NCI-H524 treated with DMSO at 0.1 percent for 48 hours (cell line): ENCODE data around the gene CTDSPL.

Experiments
- DNase-seq: peaks from one replicate; lab custom pipeline; 2025; lab: John Stamatoyannopoulos, UW

CTDSPL gene

GRCh38 chr3:37943631-37944314, 82.1 kb downstream of the CTDSPL start:
- DNase-seq: no peak

- DNase-seq: no peak
Observed at GRCh38 chr3:37944391-37944842, 82.7 kb downstream of the CTDSPL start.

GRCh38 chr3:37945156-37945806, 83.6 kb downstream of the CTDSPL start:
- no peak for DNase-seq

GRCh38 chr3:37945807-37946530, 84.3 kb downstream of the CTDSPL start:
- DNase-seq: no peak

GRCh38 chr3:37946531-37946889, 84.8 kb downstream of the CTDSPL start:
- DNase-seq: no peak

- DNase-seq: no peak
Observed at GRCh38 chr3:37949866-37950265, 88.2 kb downstream of the CTDSPL start.

- no peak for DNase-seq
Observed at GRCh38 chr3:37952564-37952963, 90.9 kb downstream of the CTDSPL start.

- no peak for DNase-seq
Observed at GRCh38 chr3:37953226-37953625, 91.5 kb downstream of the CTDSPL start.

- DNase-seq: no peak
Observed at GRCh38 chr3:37953707-37954394, 92.2 kb downstream of the CTDSPL start.

- no peak for DNase-seq
Observed at GRCh38 chr3:37954881-37955280, 93.2 kb downstream of the CTDSPL start.

GRCh38 chr3:37955918-37956707, 94.4 kb downstream of the CTDSPL start:
- no peak for DNase-seq

GRCh38 chr3:37956723-37957538, 95.3 kb downstream of the CTDSPL start:
- DNase-seq: no peak

GRCh38 chr3:37957539-37957936, 95.9 kb downstream of the CTDSPL start:
- no peak for DNase-seq

- no peak for DNase-seq
Observed at GRCh38 chr3:37961622-37962431, 100.1 kb downstream of the CTDSPL start.

- DNase-seq: no peak
Observed at GRCh38 chr3:37963016-37963415, 101.3 kb downstream of the CTDSPL start.

GRCh38 chr3:37963635-37964034, 102.0 kb downstream of the CTDSPL start:
- DNase-seq: no peak

GRCh38 chr3:37964146-37964545, 102.5 kb downstream of the CTDSPL start:
- DNase-seq: no peak

- no peak for DNase-seq
Observed at GRCh38 chr3:37964716-37965115, 103.0 kb downstream of the CTDSPL start.

- DNase-seq: no peak
Observed at GRCh38 chr3:37967260-37967881, 105.7 kb downstream of the CTDSPL start.

GRCh38 chr3:37968199-37968598, 106.5 kb downstream of the CTDSPL start:
- no peak for DNase-seq
